Measurements from ENCODE around the gene ZBTB44. TPM values are rescaled to one million over a fixed set of nuclear protein-coding genes. Genes with fewer than 3 reads are reported as not detected.

The ZBTB44 gene
- total RNA-seq, 1 experiment from 2014 or later = 32.5 TPM

GRCh38 chr11:130279989-130280388 lies 34.7 kb downstream of the ZBTB44 start:
- Histone ChIP-seq H3K9ac (ENCODE audit: low read length) (no peak overlapping the region), H2AFZ (ENCODE audit: low read depth, low read length, poor library complexity, severe bottlenecking) (no peak overlapping the region), H3K27ac (ENCODE audit: low read depth, low read length) (no peak overlapping the region), H3K4me1 (ENCODE audit: control insufficient read depth in 1 of 2, insufficient read depth in 2 of 2, low read length in 2 of 2) (no peaks in the 10 kb centered on the region), H3K4me2 (ENCODE audit: low read length) (no peak overlapping the region), H3K79me2 (ENCODE audit: insufficient read depth, low read length) (peaks cover 3% of the 10 kb centered on the region; the same call in 1 of the 2 replicates), H3K9me3 (ENCODE audit: control insufficient read depth in 1 of 2, insufficient read depth in 1 of 2, low read depth in 1 of 2, low read length in 2 of 2) (no peaks in the 10 kb centered on the region), H4K20me1 (ENCODE audit: insufficient read depth) (no peaks in the 10 kb centered on the region; the same call in 1 of the 2 replicates), H3K36me3 (ENCODE audit: control insufficient read depth in 1 of 2, insufficient read depth in 2 of 2, low read length in 2 of 2) (no peaks in the 10 kb centered on the region), H3K9me2 (ENCODE audit: insufficient read depth) (no peaks in the 10 kb centered on the region), H3K4me3 (replicated peaks in 1 of 2; ENCODE audit: low read depth in 1 of 2, low read length in 2 of 2) (no peak overlapping the region), H3K27me3 (ENCODE audit: insufficient read depth, low read length) (no peaks in the 10 kb centered on the region)
- no TSS peak for BruUV-seq (replicated peaks)
- intact Hi-C loops (cut with micrococcal nuclease) = no loop called here
- RAD21 ChIA-PET (ENCODE audit: low non-redundant PET in 1 of 2, low total read pairs in 2 of 2, uncharacterized antibody in 2 of 2, unreplicated experiment in 2 of 2) = no interaction called here
- TF ChIP-seq JUND (IDR thresholded peaks at IDR 0.05) (no peak), CBX3 (IDR thresholded peaks at IDR 0.05; ENCODE audit: low read depth) (no peak), POLR2AphosphoS5 (IDR thresholded peaks at IDR 0.05; ENCODE audit: low read depth, low read length) (no peak), CEBPB (IDR thresholded peaks at IDR 0.05; ENCODE audit: low read depth) (no peak), POLR2A (IDR thresholded peaks at IDR 0.05; ENCODE audit: borderline replicate concordance, extremely low read depth, insufficient read depth, insufficient read length) (no peak), SIN3A (IDR thresholded peaks at IDR 0.05; ENCODE audit: low read depth) (no peak), ZNF274 (IDR thresholded peaks at IDR 0.05; ENCODE audit: low read depth, low read length) (no peak), FOSL1 (IDR thresholded peaks at IDR 0.05; ENCODE audit: low read depth) (no peak), SP1 (IDR thresholded peaks at IDR 0.05; ENCODE audit: low read depth) (no peak), CTCF (IDR thresholded peaks at IDR 0.05 in 2 of 3, conservative IDR thresholded peaks at IDR 0.05 in 1 of 3; ENCODE audit: borderline replicate concordance in 1 of 3, insufficient read depth in 1 of 3, low read depth in 2 of 3, low read length in 2 of 3) (no peak), EZH2phosphoT487 (IDR thresholded peaks at IDR 0.05; ENCODE audit: borderline replicate concordance) (no peak)
- DNase-seq (ENCODE audit: low read depth, low spot score) = no peak
- POLR2A ChIA-PET = no interaction called here
- no peak for ATAC-seq
- CTCF ChIA-PET = no interaction called here
